NCI-H187 (cell line): ENCODE measurements around the gene CCNB1.
"Not testable (repeated sequence)": the region's sequence is repeated elsewhere in the genome, so short reads cannot be mapped to it uniquely, and the experiment has no call there.

Source experiments
- DNase-seq, 2 experiments: peaks; one replicate each; lab custom pipeline; 2025; lab: John Stamatoyannopoulos, UW

CCNB1 gene

GRCh38 chr5:69184621-69185020 lies 17.7 kb downstream of the CCNB1 start:
- DNase-seq: no peak

- no peak for DNase-seq
Observed at GRCh38 chr5:69187342-69187741, 20.4 kb downstream of the CCNB1 start.

DNA sequence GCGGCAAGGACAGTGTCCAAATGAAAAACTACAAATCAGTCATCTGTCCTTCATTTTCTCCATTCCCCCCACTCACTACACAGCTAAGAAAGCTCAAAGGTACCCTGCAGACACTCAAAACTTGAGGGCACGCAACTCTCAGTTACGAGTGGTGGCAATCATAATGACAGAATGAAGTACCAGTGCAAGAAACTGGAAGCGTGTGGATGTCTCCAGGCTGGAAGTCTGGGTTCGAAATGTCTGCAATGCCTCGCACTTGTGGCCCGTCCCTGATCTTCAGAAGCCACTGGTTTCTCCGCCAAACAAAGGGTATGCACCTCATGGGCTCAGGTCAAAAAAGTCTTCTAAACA lies 21.8 kb downstream of the CCNB1 start:
- no peak for DNase-seq

DNA sequence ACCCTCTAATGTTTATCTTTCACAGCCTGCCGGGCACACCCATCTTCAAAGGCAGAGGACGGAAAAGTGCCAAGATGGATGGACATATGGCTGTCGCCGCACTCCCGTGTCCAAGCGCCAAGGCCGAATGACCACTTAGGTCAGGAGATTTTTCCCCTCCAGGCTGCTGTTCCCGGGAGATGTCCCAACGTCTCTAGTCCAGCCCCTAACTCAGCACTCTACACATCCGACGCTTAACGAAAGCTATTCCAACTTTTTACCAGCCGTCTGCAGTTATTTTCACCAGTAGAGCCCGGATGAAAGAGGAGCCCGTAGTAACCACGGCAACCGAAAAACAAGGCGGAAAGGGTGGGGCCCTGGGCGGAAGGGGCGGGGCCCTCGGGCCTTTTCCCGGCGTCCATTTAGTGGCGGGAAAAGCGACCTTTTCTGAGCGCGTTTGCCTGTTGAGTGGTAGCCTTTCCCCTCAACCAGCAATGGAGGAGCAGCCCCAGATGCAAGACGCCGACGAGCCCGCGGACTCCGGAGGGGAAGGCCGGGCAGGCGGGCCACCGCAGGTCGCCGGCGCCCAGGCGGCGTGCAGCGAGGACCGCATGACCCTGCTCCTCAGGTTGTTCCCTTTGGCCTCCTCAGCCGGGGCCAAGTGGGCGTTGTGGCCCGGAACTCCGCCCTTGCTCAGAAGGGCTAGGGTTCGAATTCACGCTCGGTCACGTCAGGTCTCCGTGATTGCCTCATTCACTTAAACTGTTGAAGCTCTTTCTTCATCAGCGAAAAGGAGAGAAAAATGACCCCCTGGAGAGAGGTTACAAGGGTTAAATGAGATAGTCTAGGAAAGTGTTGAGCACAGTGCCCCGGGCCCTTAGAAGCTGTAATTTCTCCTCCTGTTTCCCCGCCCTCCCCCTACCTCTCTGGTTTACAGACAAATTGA lies 22.5 kb downstream of the CCNB1 start, which contains the start of gene CENPH:
Gene CENPH, plus strand, starts transcription at position 422 of the 925 bp plus-strand sequence. Its CDS starts 52 bp downstream, at position 474.
- peak; percentile 85 to 88 for DNase-seq

- no peak for DNase-seq
Observed at GRCh38 chr5:69202497-69202896, 35.5 kb downstream of the CCNB1 start.

- no peak for DNase-seq
Observed at GRCh38 chr5:69206528-69207190, 39.7 kb downstream of the CCNB1 start.

GRCh38 chr5:69209602-69210001 lies 42.7 kb downstream of the CCNB1 start:
- DNase-seq: no peak

GRCh38 chr5:69211200-69211599 lies 44.2 kb downstream of the CCNB1 start:
- DNase-seq: no peak

- no peak for DNase-seq
Observed at GRCh38 chr5:69212022-69212421, 45.1 kb downstream of the CCNB1 start.

GRCh38 chr5:69213513-69214215 lies 46.7 kb downstream of the CCNB1 start:
- DNase-seq: no peak

DNA sequence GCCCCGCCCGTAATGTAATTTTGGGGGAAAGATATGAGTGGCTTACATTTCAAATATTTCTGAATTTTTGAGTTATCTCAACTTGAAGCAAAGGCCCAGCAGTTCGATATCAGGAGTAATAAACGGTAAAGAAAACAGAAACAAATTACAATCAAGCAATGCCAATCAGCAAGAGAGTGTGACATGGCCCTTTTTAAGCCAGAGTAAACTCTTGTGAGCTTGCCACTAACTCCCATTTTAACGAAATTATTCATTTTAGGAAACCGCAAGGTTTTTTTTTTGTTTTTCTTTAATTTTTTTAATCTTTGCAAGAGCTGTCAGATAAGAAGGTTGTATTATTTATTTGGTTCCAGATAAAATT lies 50.2 kb downstream of the CCNB1 start:
- DNase-seq: no peak

DNA sequence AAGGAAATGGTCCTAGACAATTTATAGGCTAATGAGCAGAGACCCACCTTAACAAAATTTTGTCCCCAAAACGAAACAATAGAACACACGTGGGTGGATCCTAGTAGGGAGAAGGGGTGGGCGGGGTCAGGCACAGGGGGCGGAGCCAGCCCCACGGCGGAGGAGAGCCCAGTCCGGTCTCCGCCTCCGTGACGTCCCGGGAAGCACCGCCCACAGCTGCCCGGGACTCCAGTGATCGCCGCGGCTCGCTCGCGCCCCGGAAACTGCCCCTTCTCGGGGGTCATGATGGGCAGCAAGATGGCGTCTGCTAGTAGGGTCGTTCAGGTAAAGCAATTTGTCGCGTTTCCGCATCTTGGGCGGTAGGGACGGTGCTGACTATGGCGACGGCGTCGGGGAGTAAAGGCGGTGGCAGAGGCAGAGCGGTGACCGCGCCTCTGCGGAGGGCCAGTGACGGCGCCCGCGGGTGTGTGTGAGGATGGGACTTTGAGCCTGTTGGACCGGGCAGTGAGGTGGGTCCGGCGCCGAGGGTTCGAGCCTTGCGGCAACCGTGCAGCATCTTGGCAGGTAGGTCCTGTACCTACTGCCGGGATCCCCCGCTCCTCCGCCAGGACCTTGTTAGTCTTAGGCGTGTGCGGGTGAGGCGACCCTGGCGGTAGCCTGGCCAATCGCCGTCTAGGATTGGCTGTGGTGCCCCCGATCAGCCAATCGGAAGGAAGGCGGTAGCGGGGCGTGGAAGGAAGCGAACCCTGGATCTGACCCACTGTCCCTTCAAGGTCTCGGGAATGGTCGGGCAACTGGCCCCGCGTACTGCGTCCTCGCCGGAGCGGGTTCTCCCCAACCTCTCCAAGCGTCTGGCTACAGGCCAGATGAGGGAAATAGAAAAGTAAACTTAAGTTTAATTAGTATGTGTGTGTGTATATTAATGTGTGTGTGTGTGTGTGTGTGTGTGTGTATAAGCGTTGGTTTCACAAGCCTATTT lies 50.9 kb downstream of the CCNB1 start:
- peak; percentile 92 to 96 for DNase-seq

GRCh38 chr5:69219939-69220338 lies 53.0 kb downstream of the CCNB1 start:
- no peak for DNase-seq

- not testable (repeated sequence) for DNase-seq
Observed at GRCh38 chr5:69220371-69220770, 53.4 kb downstream of the CCNB1 start.

- peak in 1 of 2 experiments; percentile 10 for DNase-seq
Observed at GRCh38 chr5:69220833-69221232, 53.9 kb downstream of the CCNB1 start.

DNA sequence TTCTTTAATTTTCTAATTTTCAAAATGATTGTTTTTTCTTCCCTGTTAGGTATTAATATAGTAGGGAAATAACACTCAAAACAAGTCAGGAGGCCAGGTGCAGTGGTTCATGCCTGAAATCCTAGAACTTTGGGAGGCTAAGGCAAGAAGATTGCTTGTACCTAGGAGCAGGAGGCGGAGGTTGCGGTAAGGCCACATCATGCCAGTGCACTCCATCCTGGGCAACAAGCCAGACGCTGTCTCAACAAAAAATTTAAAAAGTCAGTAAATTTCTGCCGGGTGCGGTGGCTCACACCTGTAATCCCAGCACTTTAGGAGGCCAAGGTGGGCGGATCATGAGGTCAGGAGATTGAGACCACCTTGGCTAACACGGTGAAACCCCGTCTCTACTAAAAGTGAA lies 57.6 kb downstream of the CCNB1 start:
- no peak for DNase-seq

DNA sequence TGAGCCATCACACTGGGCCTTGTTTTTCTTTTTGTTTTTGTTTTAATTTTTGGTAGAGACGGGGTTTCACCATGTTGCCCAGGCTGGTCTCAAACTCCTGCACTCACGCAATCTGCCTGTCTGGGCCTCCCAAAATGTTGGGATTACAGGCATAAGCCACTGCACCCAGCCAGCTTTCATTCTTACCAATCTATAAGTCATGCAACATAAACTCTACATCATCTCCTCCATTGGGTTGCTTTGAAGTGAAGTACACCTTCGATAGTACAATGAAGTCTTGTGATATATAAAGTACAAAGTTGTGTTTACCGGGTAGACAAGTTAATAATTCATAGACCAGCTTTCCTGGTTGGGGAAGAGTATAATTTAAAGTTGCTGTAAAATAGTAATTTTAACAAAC lies 58.9 kb downstream of the CCNB1 start:
- no peak for DNase-seq
